Peyer's patch (tissue), 4 donors: Measurements from ENCODE around the gene MZF1.

Experiments
- POLR2A ChIP-seq, 2 donors: fragments of 450-650 bp; IDR thresholded peaks; one replicate each; pipeline ENCODE4 v1.5.1; 2017; ENCODE audit warnings: antibody characterized with exemption in 2 of 2, mild to moderate bottlenecking in 2 of 2, moderate library complexity in 2 of 2
- TF ChIP-seq, protein P1 (sequence below), 6 experiments: fragments of 450-650 bp in 4 of 6; fragments of 200-600 bp in 2 of 6; sonication (generic) in 1 of 6; IDR thresholded peaks; one replicate each; pipeline ENCODE4 v1.5.1; 2017 to 2019; ENCODE audit warnings: antibody characterized with exemption in 6 of 6, mild to moderate bottlenecking in 3 of 6, moderate library complexity in 1 of 6

DNA sequence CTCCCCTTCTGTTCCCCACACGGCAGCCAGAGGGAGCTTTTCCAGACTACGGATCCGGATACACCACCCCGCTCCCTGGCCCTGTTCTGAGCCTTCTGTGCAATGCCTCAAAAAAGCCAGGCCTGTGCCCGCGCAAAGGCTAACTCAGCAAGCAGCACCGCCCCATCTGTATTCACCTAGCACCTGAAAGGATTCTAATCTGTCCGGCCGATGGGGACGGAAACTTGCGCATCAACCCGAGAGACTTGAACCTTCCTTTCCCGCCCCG lies 54.1 kb downstream of the MZF1 start:
- TF ChIP-seq, protein P1, sequence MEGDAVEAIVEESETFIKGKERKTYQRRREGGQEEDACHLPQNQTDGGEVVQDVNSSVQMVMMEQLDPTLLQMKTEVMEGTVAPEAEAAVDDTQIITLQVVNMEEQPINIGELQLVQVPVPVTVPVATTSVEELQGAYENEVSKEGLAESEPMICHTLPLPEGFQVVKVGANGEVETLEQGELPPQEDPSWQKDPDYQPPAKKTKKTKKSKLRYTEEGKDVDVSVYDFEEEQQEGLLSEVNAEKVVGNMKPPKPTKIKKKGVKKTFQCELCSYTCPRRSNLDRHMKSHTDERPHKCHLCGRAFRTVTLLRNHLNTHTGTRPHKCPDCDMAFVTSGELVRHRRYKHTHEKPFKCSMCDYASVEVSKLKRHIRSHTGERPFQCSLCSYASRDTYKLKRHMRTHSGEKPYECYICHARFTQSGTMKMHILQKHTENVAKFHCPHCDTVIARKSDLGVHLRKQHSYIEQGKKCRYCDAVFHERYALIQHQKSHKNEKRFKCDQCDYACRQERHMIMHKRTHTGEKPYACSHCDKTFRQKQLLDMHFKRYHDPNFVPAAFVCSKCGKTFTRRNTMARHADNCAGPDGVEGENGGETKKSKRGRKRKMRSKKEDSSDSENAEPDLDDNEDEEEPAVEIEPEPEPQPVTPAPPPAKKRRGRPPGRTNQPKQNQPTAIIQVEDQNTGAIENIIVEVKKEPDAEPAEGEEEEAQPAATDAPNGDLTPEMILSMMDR (IDR thresholded peaks at IDR 0.05) = peak in 4 of 6 experiments; percentile 30 to 73 (median 60)
- TF ChIP-seq POLR2A (IDR thresholded peaks at IDR 0.05) = no peak
